Fibroblast of skin of abdomen (primary cell): Measurements from ENCODE around the gene BAAT. TPM values are rescaled to one million over a fixed set of nuclear protein-coding genes. Genes with fewer than 3 reads are reported as not detected.
"Not testable (repeated sequence)": the region's sequence is repeated elsewhere in the genome, so short reads cannot be mapped to it uniquely, and the experiment has no call there.

Source experiments
- DNase-seq: peaks from one replicate; pipeline ENCODE4 v3.0.0-alpha.2; 2013
- polyA plus RNA-seq, 2 experiments: library from polyadenylated mRNA; unstranded; fragments of 120-200 nt; gene quantifications; one replicate each; pipeline ENCODE4 v1.2.1, GENCODE V29; 2013; ENCODE audit not compliant: insufficient read length in 2 of 2

BAAT gene
- 0.13 TPM for polyA plus RNA-seq (2013, experiment 1 of 2; ENCODE audit: insufficient read length)
- polyA plus RNA-seq (2013, experiment 2 of 2; ENCODE audit: insufficient read length), result 0.05 TPM

GRCh38 chr9:101384873-101385536 is at the start of gene BAAT:
Gene BAAT, minus strand, starts transcription at chr9:101385006. Its CDS starts 13,602 bp downstream, at chr9:101371404.
- not testable (repeated sequence) for DNase-seq

- no peak for DNase-seq
These were observed 48.4 kb upstream of the BAAT start for GRCh38 chr9:101433229-101433628.

DNA sequence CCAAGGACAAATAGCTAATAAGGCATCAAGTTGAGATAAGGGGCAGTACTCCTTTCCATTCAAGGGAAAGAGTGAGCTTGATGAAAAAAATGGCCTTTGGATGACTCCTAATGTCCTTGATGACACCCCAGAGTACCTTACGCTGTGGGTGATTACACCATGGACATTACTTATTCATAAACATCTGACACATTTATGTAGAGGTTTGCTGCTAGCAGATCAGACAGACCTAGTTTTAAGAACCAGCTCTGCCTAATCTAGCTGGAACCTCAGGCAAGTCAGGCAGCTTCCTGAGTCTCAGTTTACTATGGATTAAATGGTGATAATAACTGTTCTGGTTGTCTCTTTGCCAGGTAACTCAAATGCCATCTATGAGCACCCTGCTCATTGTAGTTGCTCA is 47.9 kb upstream of the BAAT start:
- DNase-seq, result no peak

GRCh38 chr9:101432171-101432570 is 47.4 kb upstream of the BAAT start:
- no peak for DNase-seq

GRCh38 chr9:101429736-101430135 is 44.9 kb upstream of the BAAT start:
- DNase-seq, result no peak

DNA sequence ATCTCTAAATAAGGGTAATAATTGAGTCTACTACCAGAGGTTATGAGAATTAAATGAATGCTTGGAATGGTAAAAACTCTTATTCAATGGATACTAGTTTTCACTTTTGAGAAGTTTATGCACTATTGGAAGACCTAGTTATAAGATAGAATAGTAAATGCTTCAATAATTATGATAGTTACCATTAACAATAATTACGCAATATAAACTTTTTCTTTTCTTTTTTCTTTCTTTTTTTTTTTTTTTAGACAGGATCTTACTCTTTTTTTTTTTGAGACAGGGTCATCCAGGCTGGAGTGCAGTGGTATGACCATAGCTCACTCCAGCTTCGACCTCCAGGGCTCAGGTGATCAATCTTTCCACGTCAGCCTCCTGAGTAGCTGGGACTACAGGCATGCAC is 44.1 kb upstream of the BAAT start:
- DNase-seq, result no peak

DNA sequence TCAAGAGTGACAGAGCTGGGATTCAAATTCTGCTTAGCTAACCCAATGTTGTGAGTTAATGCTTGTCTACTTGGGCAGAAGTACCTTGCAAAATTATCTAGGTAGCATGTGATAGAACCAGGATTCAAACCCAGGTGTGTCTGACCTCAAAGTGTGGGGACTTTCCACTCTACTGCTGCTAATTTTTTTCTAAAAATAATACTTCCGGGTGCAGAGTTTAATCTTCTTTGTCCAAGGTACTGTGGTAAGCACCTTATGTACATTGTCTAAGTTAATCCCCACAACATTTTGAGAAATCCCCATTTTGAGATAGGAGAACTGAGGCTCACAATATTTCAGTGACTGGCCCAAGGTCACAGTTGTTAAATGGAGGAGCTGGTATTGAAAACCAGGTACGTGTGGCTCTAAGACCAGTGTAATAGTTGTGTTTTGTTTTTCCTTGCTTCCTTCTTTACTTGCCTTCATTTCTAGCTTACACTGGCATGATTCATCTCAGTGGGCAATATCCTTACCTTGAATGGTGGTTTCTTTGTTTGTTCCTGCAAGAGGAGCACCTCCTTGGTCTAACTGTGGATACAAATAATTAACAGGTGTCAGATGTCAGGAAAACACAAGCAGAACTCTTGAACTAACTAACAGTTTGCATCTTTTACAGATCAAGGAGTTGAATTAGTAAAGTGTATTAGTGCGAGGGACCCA is 43.3 kb upstream of the BAAT start:
- no peak for DNase-seq

GRCh38 chr9:101427358-101427757 is 42.6 kb upstream of the BAAT start:
- no peak for DNase-seq

GRCh38 chr9:101421653-101422065 is 36.9 kb upstream of the BAAT start:
- no peak for DNase-seq

DNA sequence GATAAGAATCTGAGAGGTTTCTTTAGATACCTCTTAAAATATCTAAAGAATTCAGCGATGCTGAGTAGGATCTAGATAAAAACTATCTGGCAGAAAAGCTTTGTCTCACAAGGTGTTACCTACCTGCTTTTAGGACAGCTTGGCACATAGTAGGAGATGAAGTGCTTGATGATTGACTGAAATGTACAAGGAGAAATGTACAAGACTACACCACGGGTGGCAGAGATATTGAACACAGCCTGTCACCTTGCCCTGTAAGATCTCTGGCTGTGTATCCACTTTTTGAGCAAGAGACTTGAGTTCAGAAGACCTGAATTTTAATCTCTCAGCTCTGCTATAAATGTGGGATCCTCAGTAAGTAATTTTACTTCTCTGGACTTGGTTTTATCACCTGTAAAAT is 35.1 kb upstream of the BAAT start:
- DNase-seq, result no peak

GRCh38 chr9:101418518-101419430 is 34.0 kb upstream of the BAAT start:
- peak; percentile 41 for DNase-seq

GRCh38 chr9:101417977-101418376 is 33.2 kb upstream of the BAAT start:
- no peak for DNase-seq

GRCh38 chr9:101417389-101417788 is 32.6 kb upstream of the BAAT start:
- no peak for DNase-seq

DNA sequence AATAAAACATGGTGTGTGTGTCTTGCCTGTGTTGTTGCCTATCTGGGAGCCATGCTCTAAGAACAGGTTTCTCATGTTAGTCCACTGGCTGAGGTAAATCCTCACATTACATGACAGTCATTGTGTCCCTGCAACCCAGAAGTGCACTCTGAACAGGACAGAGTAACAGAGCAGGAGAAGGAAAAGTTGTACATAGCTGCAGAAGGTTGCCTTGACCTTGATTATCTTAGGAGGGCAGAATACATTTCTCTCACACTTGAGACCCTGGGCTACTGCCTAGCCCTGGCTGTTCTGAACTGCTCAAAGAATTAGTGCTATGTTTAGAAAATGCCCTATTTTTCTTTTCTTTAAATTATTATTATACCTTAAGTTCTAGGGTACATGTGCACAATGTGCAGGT is 30.8 kb upstream of the BAAT start:
- DNase-seq, result no peak

GRCh38 chr9:101414839-101415238 is 30.0 kb upstream of the BAAT start:
- DNase-seq, result no peak

DNA sequence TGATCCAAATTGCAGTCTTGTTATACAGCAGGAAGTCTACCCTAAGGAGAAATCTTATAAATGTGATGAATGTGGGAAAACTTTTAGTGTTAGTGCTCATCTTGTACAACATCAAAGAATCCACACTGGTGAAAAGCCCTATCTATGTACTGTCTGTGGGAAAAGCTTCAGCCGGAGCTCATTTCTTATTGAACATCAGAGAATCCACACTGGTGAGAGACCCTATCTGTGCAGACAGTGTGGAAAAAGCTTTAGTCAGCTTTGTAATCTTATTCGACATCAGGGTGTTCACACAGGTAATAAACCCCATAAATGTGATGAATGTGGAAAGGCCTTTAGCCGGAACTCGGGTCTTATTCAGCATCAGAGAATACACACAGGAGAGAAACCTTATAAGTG is 24.3 kb upstream of the BAAT start:
- DNase-seq, result peak; percentile 12

GRCh38 chr9:101408374-101409078 is 23.7 kb upstream of the BAAT start:
- no peak for DNase-seq

- no peak for DNase-seq
These were observed 18.9 kb upstream of the BAAT start for GRCh38 chr9:101403516-101404285.

- DNase-seq, result no peak
These were observed 15.3 kb upstream of the BAAT start for GRCh38 chr9:101400120-101400519.

GRCh38 chr9:101399643-101399970 is 14.8 kb upstream of the BAAT start:
- DNase-seq, result no peak

DNA sequence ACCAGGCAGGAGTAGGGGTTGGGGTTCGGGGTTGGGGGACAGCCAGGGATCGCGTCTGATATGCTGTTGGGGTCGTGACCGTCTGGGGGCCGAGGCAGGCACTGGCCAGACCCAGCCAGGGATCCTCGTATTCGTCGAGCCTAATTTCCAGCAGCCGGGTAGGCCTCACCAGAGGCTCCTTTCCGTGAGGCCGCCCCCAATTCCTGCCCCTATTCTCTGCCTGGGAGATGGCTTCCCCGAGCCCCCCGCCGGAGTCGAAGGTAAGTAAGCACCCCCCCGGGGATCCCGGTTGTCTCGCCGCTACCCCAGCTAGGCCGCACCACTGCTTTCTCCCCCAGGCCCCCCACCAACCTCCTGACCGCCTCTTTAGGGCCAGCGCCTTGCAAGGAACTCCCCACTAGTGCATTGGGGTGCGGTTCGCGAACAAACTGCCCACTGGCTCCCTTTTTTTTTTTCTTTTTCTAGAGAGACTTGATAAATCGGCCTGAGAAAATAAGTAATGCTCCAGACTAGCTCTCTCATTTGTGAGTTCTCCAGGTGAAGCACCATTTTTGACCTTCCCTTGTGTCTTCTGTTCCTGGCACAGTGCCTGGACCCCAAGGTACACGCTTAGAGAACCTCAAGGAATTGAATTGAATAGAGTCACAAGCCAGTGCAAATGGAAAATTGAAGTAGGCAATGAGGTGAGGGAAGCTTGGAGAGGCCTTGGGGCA is 14.3 kb upstream of the BAAT start:
- DNase-seq, result no peak
